ENCODE results near the gene ZNF860. TPM values are rescaled to one million over a fixed set of nuclear protein-coding genes. Genes with fewer than 3 reads are reported as not detected.

ZNF860 gene
- total RNA-seq, 1 donor from 2014 or later = 0.56 TPM

DNA sequence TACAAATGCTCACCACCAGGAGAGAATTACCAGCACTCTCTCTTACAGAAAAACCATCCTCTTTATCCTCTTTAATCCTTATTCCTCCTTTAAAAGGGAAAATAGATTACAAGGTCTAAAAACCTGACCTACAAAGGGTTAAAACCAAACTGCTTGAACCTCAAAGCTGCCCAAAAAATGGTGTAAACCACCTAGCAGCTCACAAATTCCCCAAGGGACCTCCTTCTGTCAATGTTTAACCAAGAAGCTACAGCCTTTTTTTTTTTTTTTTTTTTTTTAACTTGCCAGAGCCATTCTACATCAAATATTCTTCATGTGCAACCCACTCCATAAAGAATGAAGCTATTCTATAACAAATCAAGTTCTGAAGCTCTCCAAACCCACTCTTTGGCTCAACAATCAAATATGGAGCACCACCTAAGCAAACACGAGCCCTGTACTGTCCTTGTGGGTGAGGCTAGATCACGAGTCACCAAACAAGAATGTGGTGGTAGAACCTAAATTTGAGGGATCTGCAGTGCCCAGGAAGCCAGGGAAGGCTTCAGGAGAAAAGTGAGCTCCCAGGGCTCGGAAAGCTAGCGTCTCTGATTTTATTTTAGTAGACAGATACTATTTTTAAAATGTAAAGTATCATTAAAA is 20.6 kb upstream of the ZNF860 start:
- TF ChIP-seq, protein P1, sequence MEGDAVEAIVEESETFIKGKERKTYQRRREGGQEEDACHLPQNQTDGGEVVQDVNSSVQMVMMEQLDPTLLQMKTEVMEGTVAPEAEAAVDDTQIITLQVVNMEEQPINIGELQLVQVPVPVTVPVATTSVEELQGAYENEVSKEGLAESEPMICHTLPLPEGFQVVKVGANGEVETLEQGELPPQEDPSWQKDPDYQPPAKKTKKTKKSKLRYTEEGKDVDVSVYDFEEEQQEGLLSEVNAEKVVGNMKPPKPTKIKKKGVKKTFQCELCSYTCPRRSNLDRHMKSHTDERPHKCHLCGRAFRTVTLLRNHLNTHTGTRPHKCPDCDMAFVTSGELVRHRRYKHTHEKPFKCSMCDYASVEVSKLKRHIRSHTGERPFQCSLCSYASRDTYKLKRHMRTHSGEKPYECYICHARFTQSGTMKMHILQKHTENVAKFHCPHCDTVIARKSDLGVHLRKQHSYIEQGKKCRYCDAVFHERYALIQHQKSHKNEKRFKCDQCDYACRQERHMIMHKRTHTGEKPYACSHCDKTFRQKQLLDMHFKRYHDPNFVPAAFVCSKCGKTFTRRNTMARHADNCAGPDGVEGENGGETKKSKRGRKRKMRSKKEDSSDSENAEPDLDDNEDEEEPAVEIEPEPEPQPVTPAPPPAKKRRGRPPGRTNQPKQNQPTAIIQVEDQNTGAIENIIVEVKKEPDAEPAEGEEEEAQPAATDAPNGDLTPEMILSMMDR (conservative IDR thresholded peaks at IDR 0.05) = no peak
- Mint-ChIP-seq H3K27me3 (ENCODE audit: low read depth) (no peaks in the 10 kb centered on the region), H3K4me1 (peaks cover 55% of the 10 kb centered on the region), H3K4me3 (peak overlapping the region; percentile 44), H3K36me3 (ENCODE audit: low read depth) (peaks cover under 1% of the 10 kb centered on the region), H3K27ac (ENCODE audit: unreplicated experiment) (peak overlapping the region; percentile 83), H3K9me3 (no peaks in the 10 kb centered on the region)
- DNase-seq (ENCODE audit: low read depth, low spot score) = no peak

DNA sequence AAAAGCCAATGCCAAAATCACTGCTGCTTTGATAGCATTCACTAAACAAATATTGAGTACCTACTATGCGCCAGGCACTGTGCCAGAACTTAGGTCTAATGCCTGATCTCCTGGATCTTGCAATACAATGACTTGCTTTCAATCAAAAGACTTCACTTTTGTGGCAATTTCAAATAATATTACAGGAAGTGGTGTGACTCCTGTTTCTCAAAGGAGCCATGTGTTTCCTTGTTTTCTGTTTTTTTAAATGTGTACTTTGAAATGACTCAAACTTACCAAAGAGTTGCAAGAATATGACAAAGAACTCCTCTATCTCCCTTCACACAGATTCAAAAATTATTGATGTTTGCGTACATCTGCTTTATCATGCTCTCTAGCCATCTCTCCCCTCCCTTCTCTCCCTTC is 18.7 kb upstream of the ZNF860 start:
- TF ChIP-seq, protein P1 (conservative IDR thresholded peaks at IDR 0.05) = no peak
- Mint-ChIP-seq H3K4me1 (peaks cover 59% of the 10 kb centered on the region), H3K27ac (ENCODE audit: unreplicated experiment) (no peak overlapping the region), H3K27me3 (ENCODE audit: low read depth) (no peaks in the 10 kb centered on the region), H3K9me3 (no peaks in the 10 kb centered on the region), H3K4me3 (no peak overlapping the region), H3K36me3 (ENCODE audit: low read depth) (no peaks in the 10 kb centered on the region)
- no peak for DNase-seq (ENCODE audit: low read depth, low spot score)

DNA sequence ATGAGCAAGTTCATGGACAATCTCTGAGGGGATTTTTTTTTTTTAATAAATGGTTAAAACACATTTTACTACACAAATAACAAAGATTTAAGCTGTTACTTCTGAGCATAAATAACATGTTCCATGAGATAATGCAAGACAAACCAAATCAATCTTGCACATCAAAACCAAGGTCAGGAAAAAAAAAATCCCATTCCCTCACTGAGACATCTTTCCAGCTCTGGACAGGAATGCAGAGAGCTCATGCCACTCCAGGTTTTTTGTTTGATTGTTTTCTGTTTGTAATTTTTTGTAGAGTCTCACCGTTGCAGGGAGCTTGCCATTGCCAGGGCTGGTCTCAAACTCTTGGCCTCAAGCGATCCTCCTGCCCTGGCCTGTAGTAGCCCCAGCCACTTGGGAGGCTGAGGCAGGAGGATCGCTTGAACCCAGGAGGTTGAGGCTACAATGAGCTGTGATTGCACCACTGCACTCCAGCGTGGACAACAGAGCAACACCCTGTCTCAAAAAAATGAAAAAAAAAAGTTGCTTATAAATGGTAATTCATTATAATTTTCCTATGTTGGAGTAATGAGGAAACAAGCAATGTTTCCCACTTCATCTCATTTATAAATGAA is 14.5 kb upstream of the ZNF860 start:
- H3K36me3 Mint-ChIP-seq (ENCODE audit: low read depth) = no peaks in the 10 kb centered on the region
- H3K27me3 Mint-ChIP-seq (ENCODE audit: low read depth) = no peaks in the 10 kb centered on the region
- H3K27ac Mint-ChIP-seq (ENCODE audit: unreplicated experiment) = no peak overlapping the region
- no peak overlapping the region for H3K4me3 Mint-ChIP-seq
- no peaks in the 10 kb centered on the region for H3K9me3 Mint-ChIP-seq
- TF ChIP-seq, protein P1 (conservative IDR thresholded peaks at IDR 0.05) = no peak
- H3K4me1 Mint-ChIP-seq = peaks cover 53% of the 10 kb centered on the region
- DNase-seq (ENCODE audit: low read depth, low spot score) = no peak

DNA sequence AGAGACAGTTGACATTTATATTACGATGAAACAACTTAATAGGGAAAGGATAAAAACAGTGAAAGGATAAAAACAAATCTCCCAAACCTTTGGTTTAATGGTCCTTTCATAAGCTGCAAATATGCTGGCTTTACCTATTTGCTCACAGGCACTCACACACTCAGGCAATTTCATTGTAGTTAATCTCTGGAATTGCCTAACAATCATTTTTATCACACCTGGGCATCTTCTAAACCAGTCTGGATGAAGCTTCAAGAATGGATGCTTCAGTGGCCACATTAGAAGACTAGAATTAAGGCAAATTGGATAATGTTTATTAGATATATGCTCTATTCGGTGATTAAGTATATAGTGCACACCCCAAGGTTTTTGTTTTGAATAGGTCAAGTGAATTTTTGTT is 14.0 kb upstream of the ZNF860 start:
- peaks cover 57% of the 10 kb centered on the region for H3K4me1 Mint-ChIP-seq
- no peaks in the 10 kb centered on the region for H3K9me3 Mint-ChIP-seq
- DNase-seq (ENCODE audit: low read depth, low spot score) = no peak
- no peaks in the 10 kb centered on the region for H3K27me3 Mint-ChIP-seq (ENCODE audit: low read depth)
- H3K36me3 Mint-ChIP-seq (ENCODE audit: low read depth) = no peaks in the 10 kb centered on the region
- no peak overlapping the region for H3K4me3 Mint-ChIP-seq
- no peak overlapping the region for H3K27ac Mint-ChIP-seq (ENCODE audit: unreplicated experiment)
- TF ChIP-seq, protein P1 (conservative IDR thresholded peaks at IDR 0.05) = no peak

DNA sequence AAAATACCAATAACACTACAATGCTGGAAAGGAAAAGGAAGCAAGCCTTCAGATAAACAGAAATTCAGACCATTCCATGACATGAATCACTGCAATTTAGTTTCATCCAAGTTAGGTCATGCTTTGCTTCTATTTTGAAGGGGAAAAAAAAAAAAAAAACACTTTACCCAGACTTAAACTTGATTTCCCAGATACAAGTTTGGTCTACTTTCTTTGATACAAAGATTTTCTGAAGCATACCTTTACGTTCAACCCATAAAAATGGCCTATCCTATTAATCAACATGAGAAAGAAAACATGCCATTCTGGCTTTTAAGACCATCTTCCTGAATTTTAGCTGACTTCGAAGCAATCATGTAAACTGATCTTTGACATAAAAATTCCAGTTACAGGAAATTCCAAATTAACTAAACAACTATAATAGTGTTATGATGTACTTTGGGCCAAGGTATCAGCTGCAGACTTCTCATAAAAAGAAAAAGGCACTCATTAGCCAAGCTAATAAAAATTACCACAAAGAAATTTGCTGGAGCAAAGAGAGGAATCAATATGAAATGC is 13.1 kb upstream of the ZNF860 start:
- H3K4me3 Mint-ChIP-seq = peak overlapping the region; percentile 65
- H3K4me1 Mint-ChIP-seq = peaks cover 58% of the 10 kb centered on the region
- DNase-seq (ENCODE audit: low read depth, low spot score) = no peak
- H3K27ac Mint-ChIP-seq (ENCODE audit: unreplicated experiment) = peak overlapping the region; percentile 93
- no peaks in the 10 kb centered on the region for H3K36me3 Mint-ChIP-seq (ENCODE audit: low read depth)
- TF ChIP-seq, protein P1 (conservative IDR thresholded peaks at IDR 0.05) = no peak
- H3K27me3 Mint-ChIP-seq (ENCODE audit: low read depth) = no peaks in the 10 kb centered on the region
- no peaks in the 10 kb centered on the region for H3K9me3 Mint-ChIP-seq
